ENCODE data around the gene ID3.
"Not testable (repeated sequence)": the region's sequence is repeated elsewhere in the genome, so short reads cannot be mapped to it uniquely, and the experiment has no call there.

Gene ID3

GRCh38 chr1:23546897-23547584, 12.3 kb downstream of the ID3 start:
- no peak for DNase-seq

DNA sequence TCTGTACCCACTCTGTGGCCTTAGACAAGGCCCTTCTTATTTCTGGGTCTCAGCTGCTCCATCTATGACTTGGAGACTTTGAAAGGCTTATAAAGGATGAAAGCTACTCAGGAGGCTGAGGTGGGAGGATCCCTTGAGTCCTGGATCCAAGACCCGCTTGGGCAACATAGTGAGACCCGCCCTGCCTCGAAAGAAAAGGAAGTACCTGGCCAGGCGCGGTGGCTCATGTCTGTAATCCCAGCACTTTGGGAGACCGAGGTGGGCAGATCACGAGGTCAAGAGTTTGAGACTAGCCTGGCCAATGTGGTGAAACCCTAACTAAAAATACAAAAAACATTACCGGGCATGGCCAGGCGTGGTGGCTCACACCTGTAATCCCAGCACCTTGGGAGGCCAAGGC, 13.4 kb downstream of the ID3 start:
- no peak for DNase-seq

GRCh38 chr1:23544444-23545389, 14.6 kb downstream of the ID3 start:
- peak; percentile 77 to 78 for DNase-seq

- no peak for DNase-seq
These were observed 15.4 kb downstream of the ID3 start for GRCh38 chr1:23543707-23544443.

GRCh38 chr1:23542940-23543339, 16.4 kb downstream of the ID3 start:
- not testable (repeated sequence) for DNase-seq

GRCh38 chr1:23539698-23540266, 19.5 kb downstream of the ID3 start:
- peak; percentile 95 to 96 for DNase-seq

DNA sequence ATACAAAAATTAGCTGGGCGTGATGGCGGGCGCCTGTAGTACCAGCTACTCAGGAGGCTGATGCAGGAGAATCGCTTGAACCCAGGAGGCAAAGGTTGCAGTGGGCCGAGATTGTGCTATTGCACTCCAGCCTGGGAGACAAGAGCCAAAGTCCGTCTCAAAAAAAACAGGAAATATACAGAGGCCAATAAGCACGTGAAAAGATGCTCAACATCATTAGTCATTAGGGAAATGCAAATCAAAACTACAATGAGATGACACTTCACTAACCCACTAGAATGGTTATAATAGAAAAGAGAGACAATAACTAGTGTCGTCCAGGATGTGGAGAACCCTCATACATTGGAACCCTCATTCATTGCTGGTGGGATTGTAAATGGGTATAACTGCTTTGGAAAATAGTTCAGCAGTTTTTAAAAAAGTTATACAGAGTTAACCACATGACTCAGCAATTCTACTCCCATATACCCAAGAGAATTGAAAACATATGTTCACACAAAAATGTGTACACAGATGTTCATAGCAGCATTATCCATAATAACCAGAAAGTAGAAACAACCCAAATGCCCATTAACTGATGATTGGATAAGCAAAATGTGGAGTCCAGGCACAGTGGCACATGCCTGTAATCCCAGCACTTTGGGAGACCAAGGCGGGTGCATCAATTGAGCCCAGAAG, 21.9 kb downstream of the ID3 start:
- DNase-seq = no peak

DNA sequence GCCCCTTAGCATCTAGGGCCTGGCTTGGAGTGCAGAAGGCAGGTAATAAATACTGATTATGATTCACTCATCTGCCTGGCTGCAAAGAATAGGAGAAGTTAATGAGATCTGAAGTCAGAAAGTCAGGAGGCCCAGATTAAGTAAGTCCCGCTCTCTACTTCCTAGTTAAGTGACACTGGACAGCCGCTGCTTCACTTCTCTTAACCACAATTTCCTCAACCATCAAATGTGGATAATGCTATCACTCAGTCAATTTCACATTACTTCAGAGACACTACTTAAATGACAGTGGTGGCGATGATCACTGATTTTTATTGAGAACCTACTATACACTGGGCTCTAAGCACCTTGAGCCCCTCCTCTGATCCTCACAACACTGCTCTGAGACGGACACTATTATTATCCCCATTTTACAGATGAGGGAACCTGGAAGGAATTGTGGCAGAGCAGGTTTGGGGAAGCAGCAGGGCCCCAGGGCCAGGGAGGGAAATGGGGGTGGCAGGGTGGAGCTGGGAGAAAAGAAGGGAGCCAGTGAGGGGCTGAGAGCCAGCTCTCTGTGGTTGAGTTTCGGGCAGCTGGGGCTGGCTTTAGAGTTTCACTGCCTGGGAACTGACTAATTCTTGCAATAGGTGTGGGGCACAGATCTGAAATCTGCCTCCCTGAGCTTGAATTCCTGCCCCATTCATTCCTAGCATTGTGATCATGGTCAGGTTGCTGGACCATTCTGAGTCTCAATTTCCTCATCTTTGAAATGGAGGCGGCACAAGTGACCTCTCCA, 25.9 kb downstream of the ID3 start:
- DNase-seq = peak in 1 of 2 donors; percentile 35

DNA sequence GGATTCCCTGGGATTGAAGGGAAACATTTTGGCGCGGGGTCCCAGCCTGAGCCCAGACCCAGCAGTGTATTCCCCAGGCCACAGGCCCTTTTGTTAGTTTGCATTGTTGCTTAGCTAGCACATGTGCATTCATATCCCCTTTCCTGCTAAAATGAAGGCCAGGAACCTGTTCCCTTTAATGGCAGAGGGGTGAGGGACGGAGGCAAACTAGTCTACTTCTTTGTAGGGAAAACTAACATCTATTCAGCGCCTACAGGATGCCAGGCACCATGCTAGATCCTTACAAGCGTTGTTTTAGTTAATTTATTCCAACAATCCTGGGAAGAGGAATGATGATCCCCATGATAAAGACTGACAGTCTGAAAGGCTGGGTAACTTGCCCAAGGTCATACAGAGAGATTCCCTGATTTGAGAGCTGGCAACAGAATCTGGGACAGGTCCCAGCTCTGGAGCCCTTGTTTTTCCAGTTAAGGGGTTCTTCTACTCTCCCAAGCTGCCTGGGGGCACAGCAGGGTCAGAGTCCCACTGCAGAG, 27.7 kb downstream of the ID3 start:
- no peak for DNase-seq

GRCh38 chr1:23530747-23531561, 28.3 kb downstream of the ID3 start, which contains the start of gene E2F2:
E2F2 (minus strand) TSS chr1:23531233; CDS start chr1:23530793, 440 bp downstream.
- peak; percentile 87 for DNase-seq

GRCh38 chr1:23530087-23530746, 29.1 kb downstream of the ID3 start:
- no peak for DNase-seq

DNA sequence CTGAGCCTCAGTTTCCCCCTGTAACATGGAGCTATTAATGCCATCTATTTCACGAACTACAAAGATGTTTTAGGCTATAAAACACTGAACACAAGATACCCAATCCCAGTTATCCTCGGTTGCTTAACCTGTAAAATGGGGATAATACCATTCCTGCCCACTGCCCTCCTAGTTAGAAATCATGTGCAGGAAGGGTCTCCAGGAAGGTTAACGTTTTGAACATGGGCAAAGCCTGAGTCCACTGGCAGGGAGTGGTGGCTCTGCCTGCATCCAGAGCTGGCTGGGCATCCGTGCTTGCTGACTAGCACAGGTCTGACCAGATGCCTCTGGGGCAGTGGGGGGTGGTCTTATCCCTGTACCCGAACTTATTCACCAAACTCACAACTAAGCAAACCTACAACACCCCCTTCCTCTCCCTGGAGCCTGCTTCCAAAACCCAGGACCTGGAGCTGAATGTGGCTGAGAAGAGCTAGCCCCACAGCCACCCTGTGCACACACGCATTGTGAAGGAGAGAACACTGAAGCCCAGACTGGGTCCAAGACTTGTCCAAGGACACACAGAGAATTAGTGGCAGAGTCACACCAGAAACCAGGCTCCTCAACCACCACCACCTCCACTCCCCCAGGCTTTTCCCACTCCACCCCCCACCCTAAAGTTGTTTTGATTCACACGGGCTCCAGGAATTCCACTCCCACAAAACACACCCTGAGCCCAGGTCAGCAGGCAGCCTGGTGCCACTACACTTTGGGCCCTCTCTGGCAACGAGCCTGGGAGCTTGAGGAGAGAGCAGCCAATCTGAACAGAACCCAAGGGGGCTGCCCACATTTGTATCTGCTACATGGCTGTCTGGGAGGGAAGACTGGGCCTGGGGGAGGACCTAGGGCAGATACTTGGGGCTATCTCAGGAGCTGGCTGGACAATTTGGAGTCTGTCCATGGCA, 29.9 kb downstream of the ID3 start:
- no peak for DNase-seq

DNA sequence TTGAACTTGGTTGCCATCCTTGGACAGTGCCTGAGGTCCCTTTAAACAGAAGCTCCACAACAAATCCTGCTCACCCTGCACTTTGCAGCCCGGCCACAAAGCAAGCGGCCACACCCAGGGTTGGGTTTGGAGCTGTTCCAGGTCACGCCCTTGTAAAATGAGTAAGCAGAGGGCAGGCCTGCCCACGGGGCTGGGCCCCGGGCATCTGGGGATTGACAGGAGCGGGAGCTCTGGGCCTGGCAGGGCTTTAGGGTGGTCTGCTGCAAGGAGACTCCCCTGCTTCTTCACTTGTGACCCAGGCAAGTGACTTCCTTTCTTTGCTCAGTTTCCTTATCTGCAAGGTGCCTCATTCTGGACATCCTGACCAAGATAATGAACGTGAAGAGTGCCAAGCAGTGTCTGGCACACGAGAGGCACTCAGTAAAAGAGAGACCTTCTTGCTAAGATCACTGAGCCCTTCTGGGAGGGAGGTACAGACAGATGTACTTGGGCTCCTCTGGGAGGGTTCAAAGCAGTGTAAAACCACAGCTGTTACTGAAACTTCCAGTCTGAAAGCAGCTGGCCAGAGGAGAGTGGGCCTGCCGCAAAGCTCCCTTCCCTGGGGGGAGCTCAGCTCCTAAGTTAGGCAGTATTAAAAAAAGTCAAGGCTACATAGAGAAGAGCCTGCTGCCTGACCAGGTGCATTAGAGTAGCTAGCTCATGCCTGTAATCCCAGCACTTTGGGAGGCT, 30.9 kb downstream of the ID3 start:
- peak; percentile 80 to 81 for DNase-seq

DNA sequence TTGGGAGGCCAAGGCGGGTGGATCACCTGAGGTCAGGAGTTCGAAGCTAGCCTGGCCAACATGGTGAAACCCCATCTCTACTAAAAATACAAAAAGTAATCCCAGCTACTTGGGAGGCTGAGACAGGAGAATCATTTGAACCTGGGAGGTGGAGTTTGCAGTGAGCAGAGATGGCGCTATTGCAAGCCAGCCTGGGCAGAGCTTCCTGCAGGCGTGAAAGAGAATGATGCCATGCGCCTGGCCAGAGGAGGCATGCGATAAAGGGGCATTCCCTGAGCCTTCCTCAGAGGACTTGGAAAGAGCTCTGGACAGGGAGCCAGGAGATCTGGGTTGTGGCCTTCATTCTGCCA, 31.4 kb downstream of the ID3 start:
- no peak for DNase-seq

DNA sequence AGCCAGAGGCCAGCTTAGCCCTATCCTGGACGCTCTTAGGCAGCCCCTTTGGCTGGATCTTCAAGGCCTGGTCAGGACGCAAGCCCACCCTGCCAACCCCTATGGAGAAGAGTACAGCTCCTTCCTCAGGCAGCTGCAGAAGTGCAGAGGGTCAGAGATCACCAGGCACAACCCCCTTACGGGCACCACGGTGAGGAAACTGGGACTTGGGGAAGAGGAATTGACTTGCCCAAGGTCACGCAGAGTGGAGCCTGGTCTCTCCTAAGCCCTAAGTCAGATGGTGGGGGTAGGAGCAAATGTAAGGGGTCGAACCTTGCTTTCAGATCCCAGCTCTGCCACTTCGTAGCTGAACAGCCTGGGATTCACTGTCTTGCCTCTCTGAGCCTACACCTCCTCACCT, 31.9 kb downstream of the ID3 start:
- DNase-seq = no peak

- DNase-seq = no peak
These were observed 32.8 kb downstream of the ID3 start for GRCh38 chr1:23526329-23527041.

GRCh38 chr1:23525558-23526250, 33.6 kb downstream of the ID3 start:
- peak in 1 of 2 donors; percentile 32 for DNase-seq
